ENCODE results near the gene POLR2A.

DNA sequence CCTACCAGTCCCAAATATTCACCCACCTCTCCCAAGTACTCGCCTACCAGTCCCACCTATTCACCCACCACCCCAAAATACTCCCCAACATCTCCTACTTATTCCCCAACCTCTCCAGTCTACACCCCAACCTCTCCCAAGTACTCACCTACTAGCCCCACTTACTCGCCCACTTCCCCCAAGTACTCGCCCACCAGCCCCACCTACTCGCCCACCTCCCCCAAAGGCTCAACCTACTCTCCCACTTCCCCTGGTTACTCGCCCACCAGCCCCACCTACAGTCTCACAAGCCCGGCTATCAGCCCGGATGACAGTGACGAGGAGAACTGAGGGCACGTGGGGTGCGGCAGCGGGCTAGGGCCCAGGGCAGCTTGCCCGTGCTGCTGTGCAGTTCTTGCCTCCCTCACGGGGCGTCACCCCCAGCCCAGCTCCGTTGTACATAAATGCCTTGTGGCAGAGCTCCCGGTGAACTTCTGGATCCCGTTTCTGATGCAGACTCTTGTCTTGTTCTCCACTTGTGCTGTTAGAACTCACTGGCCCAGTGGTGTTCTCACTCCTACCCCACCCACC, 29.8 kb downstream of the POLR2A start:
- TF ChIP-seq, protein P1, sequence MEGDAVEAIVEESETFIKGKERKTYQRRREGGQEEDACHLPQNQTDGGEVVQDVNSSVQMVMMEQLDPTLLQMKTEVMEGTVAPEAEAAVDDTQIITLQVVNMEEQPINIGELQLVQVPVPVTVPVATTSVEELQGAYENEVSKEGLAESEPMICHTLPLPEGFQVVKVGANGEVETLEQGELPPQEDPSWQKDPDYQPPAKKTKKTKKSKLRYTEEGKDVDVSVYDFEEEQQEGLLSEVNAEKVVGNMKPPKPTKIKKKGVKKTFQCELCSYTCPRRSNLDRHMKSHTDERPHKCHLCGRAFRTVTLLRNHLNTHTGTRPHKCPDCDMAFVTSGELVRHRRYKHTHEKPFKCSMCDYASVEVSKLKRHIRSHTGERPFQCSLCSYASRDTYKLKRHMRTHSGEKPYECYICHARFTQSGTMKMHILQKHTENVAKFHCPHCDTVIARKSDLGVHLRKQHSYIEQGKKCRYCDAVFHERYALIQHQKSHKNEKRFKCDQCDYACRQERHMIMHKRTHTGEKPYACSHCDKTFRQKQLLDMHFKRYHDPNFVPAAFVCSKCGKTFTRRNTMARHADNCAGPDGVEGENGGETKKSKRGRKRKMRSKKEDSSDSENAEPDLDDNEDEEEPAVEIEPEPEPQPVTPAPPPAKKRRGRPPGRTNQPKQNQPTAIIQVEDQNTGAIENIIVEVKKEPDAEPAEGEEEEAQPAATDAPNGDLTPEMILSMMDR (IDR thresholded peaks at IDR 0.05 in 2 of 3, conservative IDR thresholded peaks at IDR 0.05 in 1 of 3; ENCODE audit: control insufficient read depth in 2 of 3, extremely low read depth in 1 of 3, insufficient read depth in 1 of 3, low read depth in 3 of 3, low read length in 3 of 3), result no peak
- TF ChIP-seq CREM (IDR thresholded peaks at IDR 0.05; ENCODE audit: low read depth) (no peak), SREBF2 (IDR thresholded peaks at IDR 0.05; ENCODE audit: low read length) (no peak), NBN (IDR thresholded peaks at IDR 0.05) (no peak), POLR2AphosphoS5 (IDR thresholded peaks at IDR 0.05; ENCODE audit: low read length) (no peak), ZNF207 (IDR thresholded peaks at IDR 0.05; ENCODE audit: borderline replicate concordance) (no peak), CBFB (IDR thresholded peaks at IDR 0.05; ENCODE audit: low read depth) (no peak), SPI1 (IDR thresholded peaks at IDR 0.05; ENCODE audit: borderline replicate concordance, insufficient read depth, low read depth, low read length) (no peak), SUPT20H (IDR thresholded peaks at IDR 0.05; ENCODE audit: borderline replicate concordance, control insufficient read depth, low read depth, low read length) (no peak), HCFC1 (IDR thresholded peaks at IDR 0.05; ENCODE audit: low read length) (no peak)
- TF ChIP-seq, protein P2, sequence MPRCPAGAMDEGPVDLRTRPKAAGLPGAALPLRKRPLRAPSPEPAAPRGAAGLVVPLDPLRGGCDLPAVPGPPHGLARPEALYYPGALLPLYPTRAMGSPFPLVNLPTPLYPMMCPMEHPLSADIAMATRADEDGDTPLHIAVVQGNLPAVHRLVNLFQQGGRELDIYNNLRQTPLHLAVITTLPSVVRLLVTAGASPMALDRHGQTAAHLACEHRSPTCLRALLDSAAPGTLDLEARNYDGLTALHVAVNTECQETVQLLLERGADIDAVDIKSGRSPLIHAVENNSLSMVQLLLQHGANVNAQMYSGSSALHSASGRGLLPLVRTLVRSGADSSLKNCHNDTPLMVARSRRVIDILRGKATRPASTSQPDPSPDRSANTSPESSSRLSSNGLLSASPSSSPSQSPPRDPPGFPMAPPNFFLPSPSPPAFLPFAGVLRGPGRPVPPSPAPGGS (IDR thresholded peaks at IDR 0.05; ENCODE audit: borderline replicate concordance, insufficient read depth, low read depth, low read length, poor library complexity, severe bottlenecking), result no peak
- TF ChIP-seq, protein P3, sequence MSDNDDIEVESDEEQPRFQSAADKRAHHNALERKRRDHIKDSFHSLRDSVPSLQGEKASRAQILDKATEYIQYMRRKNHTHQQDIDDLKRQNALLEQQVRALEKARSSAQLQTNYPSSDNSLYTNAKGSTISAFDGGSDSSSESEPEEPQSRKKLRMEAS (IDR thresholded peaks at IDR 0.05; ENCODE audit: low read depth, low read length), result no peak

Data from GM12878 (cell line).